ENCODE results near the gene SLC35F1. TPM values are rescaled to one million over a fixed set of nuclear protein-coding genes. Genes with fewer than 3 reads are reported as not detected.

The SLC35F1 gene
- total RNA-seq, 1 experiment from 2014 or later, result 0.15 TPM

DNA sequence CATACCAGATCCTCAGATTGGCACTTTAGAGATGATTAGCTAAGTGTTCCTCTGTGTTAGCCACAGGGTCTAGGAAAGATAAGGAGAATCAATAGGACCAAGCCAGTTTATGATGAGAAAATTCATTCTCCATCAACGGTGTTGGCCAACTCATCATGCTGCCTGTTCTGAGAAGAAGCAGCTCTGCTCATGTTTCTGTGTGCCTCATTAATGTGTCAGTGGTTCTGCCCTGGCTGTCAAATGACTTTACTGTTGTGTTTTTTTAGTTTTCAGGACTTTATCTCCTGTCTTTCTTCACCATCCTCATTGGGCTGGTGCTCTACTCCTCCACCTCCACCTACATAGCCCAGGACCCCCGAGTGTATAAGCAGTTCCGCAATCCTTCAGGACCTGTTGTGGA is 406.7 kb downstream of the SLC35F1 start:
- DNase-seq (ENCODE audit: low spot score), result no peak

DNA sequence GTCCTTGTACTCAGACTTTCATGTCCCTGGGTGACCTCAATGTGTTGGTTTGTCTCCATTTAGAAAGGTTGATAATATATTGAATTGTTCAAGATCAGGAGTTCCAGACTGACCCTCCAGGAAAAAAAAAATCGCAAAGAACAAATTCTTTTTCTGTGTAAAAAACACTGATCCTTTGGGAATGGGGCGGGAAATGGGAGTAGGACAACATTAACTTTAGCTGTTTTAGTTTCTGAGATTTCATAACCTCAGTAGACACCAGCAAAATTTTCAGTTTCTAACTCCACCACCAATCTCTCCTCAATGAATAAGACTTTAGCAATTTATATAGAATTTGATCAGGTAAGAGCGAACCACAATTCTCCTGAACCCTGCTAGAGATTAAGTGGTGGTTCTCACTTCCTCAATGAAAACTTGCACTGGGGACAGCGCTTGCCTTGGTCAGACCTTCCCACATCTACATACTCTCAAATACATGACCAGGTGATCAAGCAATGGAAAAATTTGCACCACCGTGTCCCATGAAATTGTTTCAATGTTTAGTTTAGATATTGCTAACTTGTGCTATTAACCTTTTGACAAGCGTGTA is 409.8 kb downstream of the SLC35F1 start:
- DNase-seq (ENCODE audit: low spot score), result no peak

DNA sequence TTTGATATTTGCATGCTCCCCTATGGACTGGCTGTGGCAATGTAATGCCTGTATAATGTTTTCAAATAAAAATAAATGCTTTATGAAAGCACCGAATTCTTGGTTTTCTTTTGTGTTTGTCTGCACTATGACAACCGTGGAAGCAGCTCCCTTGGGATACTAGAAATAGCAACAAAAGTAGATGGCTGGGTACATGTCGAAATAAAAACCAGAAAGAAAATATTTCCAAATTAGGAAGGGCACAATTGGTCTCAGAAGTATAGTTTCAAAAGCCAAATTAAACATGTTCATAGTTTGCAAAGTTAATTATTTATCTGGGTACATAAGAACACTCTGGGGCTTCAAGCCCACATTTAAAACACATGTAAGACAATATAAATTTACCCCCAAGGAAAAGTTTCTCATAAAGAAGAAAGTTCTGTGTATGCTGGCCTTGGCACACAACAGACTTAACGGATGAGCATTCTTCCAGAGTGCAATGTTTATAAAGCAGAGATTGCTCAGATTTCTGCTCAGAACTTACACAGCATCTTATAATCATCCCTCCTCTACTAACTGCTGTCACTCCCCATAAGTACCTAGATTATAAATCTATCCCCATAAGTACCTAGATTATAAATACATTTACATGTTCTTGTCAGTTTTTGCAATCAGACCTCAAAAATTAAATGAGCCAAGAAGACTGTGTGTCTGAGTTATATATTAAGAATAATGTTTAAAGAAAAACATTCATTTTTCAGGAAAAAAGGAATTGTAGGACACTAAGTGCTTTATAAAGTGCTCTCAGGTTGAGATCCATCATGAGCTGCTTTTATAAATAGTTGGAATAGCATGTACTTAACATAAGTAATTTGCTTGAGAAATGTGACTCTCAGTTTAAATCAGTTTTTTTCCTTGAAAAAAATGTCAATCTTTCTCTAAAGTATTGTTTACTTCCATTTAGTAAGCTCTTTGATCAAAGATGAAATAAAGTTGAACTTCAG is 410.8 kb downstream of the SLC35F1 start:
- DNase-seq (ENCODE audit: low spot score), result no peak

DNA sequence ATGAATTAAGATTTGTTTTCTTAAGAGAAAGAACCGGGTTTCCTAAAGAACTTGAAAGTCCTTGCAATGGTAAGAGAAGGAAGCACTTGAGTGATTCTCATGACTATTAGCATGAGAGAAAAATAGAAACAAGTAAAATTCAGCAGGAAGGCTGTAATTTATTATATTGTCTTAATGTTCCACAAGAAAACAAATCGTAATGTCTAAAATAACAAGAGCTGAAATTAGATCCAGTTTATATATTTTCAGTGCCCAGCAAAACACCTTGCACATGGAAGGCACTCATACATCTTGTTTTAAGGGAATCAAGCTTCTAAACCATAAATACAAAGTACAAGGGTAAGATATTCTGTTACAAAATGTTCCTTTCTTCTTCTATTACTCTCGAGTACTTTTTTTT is 411.6 kb downstream of the SLC35F1 start:
- DNase-seq (ENCODE audit: low spot score), result no peak

DNA sequence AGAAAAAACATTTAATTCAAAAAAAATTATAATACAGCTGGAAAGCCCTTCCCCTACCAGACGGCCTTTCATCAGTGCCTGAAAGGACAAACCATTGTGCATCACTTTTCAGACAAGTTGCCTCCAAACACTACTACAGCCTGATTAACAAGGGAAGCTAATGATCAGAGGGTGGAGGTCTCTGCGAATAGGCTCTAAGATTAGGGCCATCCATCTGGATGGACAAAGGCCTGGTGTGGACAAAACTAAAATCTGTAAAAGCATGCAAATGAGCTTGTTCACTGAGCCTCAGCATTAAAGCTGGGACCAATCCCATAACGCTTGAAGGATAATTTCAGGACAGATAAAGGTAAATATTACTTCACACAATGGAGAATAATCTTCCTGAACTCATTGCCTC is 412.4 kb downstream of the SLC35F1 start:
- no peak for DNase-seq (ENCODE audit: low spot score)

DNA sequence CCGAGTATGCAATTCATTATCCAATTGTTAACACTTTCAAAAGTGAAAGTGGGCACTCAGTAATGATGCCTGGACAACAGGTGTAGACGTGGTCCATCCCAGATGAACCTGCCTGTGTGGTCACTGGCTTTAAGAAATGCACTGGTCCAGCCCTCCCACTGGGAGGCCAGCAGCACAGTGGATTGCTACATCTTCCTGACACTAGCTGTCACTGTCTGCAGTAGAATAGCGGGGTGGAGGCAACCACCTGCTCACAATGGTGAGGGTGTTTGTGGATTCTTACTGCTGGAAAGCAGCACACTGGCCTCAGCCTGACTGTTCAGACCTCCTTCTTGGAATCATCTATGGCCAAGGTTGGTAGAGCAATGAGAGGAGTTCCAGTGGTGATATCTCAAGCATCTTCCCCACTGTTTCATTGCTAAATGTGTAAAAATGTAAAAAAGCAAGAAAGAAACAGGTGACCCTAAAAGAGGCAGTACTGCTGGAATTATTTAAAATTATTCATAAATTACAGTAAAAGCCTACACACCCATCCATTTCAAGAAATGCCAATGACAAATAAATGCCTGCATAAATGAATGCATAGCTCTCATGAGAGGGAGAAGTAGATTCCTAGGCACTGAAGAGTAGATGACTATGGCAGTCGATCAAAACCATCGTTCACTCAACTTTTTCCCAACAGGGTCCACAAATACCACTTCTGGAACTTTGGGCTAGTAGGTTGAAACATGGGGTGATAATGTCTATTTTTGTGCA is 413.0 kb downstream of the SLC35F1 start:
- no peak for DNase-seq (ENCODE audit: low spot score)

DNA sequence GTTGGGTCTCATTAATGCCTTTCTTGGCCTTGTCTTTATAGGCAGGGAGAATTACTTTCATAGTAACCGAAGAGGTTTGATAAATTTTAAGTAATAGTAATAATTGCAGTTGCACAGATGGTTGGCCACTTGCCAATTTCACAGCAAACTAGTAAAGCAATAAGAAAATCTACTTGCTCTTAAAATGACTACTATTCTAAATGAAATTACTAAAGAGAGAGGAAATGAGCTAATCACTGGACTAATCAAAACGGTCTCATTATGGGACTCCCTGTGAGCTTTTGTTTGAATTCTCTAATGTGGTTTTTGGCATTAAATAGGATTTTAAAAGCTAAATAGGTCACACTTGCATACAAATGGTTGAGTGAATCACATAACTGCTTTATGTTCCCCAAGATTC is 413.6 kb downstream of the SLC35F1 start:
- no peak for DNase-seq (ENCODE audit: low spot score)

DNA sequence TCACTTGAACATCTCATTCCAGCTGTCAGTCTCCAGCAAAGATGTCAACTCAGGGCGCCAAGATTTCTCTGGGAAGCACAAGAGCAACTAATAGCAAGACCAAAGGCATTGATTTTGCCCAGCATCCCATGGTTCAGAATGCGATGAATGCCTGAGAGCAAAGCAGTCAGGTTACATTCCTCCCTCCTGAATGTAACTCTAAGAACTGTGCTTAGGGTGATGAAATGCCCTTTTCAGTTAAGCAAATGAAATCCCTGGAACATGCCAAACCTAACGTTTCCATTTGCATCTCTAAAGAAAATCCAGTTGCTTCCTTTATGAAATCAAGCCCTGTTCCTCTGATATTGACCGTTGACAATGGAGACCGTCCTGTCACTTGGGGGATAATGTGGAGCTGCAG is 417.1 kb downstream of the SLC35F1 start:
- no peak for DNase-seq (ENCODE audit: low spot score)

DNA sequence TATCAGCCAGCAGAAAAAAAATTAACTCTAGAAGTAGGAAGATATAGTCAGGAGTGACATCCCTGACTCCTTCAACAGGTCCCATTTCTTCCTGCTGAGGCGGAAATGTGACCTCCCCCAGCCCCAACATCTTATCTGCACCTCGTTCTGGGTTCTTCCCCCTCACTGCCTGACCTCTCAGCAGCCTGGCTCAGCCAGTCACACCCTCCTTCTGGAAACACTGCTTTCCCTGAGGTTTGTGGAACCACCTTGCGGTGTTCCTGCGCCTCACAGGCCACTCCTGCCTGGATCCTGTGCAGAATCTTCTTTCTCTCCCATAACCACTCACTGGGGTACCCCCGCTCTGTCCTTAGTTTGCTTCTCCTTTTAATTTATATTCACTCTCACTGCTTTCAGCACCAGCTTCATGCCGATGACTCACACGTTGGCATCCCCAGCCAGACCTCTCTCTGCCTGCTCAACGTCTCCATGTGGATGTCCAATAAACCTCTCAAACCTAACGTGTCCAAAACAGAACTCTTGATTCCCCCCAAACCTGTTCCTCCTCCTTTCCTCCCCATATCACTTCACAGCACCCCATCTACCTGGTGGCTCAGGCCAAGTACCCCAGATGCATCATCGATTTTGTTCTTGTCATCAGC is 418.3 kb downstream of the SLC35F1 start:
- DNase-seq (ENCODE audit: low spot score), result peak; percentile 11

DNA sequence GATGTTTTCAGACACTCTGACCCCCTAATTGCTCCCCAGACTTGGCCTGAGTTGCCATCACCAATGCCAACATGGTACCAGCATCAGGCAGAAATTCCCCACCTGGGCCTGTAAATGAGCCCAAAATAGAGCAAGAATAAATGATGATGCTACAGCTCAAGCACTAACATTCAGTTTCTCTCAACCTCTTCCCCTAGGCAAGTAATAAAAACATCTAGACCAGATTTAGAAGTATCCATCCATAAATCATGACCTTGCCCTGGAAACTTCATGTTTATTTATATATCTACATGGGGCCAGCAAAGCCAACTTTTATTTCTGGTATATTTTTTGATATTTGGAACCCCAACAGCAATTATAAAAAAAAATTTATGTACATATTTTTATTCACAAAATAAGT is 419.6 kb downstream of the SLC35F1 start:
- DNase-seq (ENCODE audit: low spot score), result no peak

DNA sequence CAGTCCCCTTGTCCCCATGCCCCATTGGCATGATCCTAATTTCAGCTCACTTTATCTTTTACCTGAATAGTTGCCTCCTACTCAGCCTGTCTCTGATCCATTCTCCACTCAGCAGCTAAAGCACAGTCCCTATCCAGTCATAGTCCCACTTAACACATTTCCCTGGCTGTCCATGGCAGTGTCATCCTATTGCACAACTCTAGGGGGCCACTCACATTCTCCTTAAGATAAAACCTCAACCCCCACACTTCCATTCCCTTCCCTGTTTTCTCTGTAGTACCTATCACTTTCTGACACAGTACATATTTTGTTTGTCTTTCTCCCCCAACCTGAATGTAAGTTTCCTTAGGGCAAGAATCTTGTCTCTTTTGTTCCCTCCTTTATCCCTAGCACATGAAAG is 420.2 kb downstream of the SLC35F1 start:
- DNase-seq (ENCODE audit: low spot score), result no peak

DNA sequence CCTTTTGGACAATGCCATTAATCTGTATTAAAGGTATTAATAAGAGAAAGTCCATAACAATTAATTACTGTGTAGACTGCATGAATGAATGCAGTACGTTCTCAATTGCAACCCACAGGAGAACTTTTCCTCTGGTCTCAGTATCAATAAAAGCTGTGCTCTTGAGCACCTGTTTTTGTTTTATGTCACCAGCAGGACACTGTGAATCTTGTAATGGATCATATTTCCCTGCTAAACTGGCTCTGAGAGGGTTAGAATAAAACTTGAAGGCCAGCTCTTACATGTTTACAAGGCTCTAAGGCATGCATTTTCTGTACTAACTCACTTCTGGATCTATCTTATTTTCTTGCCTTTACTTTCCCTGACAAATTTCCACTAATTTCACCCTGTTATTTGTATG is 426.7 kb downstream of the SLC35F1 start:
- no peak for DNase-seq (ENCODE audit: low spot score)

DNA sequence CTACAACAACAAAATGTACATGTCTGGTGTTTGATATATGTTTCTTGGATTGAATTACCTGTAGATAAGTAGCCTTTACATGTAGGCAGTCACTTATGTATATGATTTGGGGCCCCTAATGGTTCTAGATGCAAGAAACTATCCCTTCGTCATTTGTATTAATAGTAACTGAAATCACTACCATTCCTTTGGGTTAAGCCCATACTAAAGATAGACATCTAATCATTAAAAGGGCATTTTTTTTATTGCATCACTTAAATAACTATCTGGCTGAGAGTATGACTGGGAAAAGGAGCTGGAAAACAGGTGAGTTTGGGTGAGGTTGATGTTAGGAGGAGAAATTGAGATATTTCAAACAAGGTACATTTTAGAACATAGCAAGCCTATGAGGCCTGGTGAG is 427.6 kb downstream of the SLC35F1 start:
- DNase-seq (ENCODE audit: low spot score), result no peak

DNA sequence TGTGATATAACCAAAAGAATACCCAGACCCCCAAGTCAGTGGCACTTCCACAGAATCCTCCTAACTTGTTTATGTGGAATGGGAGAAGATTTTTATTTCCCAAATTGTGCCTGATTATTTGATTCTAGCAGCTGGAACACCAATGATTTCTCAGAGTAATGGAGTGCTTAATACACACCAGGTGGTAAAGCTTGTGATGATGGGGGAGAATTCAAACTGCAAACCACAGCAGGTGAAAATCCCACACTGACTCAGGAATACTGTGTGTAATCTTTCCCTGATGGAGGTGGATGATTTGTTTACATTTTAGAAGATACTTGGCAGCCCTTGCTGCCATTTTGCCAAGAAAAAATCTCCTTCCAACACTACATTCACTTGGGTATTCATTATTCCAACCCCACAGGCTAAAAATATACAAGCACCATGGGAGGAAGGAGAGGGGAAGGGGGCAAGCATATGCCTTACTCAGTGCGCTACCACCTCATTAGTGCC is 428.3 kb downstream of the SLC35F1 start:
- DNase-seq (ENCODE audit: low spot score), result no peak

DNA sequence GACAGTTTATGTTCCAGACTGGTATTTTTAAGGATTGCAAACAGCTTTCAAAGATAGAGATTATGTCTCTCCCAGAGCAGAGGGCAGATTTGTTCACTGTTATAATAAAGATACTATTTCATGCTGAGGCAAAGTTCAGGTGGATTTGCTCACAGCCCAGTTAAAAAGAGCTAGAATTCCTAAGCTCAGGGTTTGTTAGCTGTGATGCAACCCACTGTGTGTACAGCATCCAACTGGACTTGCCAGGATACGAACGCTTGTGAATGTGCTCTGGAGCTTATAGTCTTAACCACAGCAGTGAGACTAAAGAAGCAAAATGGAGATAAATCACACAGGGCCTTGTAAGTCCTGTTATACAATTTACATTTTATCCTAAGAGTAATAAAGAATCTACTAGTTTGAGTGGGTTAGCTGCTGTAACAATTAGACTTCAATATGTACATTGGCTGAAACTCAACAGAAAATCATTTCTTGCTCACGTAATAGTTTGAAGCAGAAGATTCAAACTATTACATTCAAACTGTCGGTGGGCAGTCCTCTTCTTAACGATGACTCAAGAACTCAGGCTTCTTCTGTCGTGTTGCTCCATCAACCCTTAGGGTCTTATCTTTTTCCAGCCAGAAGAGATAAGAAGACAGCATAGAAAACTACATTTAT is 437.1 kb downstream of the SLC35F1 start:
- DNase-seq (ENCODE audit: low spot score), result no peak

DNA sequence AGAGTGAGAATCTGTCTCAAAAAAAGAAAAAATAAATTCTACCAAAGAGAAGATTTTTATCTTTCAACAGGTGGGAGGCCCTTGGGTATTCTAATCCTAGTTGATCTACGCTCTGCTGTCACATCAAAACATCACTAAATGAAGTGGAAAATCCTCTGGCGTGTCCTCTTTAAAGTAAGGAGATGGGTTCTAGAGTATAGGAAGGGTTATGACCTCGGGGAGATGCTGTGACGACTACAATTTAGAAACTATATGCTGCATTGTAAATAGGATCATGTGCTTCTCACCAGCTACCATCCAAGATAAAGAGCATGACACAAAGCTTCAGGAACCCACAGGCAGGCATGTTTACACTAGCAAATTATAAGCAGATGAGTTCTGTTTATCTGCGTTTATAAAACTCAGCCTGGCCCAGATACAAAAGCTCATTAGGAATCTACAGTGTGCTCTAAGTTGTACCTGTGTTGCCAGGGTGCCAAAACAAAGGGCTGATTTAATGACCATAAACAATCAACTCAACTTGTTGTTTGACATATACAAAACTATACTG is 443.9 kb downstream of the SLC35F1 start:
- DNase-seq (ENCODE audit: low spot score), result peak; percentile 12

DNA sequence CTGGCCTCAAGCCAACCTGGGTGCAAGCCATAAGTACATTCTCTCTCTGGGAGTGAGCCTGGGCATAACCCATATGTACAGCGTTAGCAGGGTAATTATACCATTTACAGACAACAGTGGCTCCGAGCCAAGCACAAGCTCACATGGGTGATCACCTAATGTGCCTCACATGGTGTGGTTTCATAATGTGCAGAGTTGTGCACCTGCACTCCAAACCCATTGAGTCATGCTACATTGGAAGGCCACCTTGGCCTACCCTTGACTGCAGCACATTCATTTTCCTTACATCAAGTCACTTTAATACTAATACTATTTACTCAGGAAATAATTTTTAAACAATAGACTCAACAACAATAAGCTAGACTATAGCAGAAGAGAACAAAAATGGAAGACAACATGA is 446.5 kb downstream of the SLC35F1 start:
- DNase-seq (ENCODE audit: low spot score), result no peak

DNA sequence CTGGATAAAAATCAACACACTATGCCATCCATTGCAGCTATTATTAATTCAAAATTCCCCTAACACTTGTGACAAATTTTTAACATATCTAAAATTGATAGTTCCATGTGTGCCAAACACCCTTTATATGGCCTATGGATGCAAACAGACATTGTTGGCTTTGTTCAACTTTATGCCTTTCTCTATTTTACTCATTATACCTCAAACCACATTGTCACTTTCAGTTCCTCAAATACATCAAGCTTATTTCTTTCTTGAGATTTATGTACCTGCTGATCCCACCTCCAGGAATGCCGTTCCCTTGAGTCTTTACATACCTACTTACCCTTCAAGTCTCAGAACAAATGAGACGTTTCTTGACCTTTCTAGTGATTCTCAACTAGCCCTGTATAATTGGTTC is 447.6 kb downstream of the SLC35F1 start:
- no peak for DNase-seq (ENCODE audit: low spot score)

DNA sequence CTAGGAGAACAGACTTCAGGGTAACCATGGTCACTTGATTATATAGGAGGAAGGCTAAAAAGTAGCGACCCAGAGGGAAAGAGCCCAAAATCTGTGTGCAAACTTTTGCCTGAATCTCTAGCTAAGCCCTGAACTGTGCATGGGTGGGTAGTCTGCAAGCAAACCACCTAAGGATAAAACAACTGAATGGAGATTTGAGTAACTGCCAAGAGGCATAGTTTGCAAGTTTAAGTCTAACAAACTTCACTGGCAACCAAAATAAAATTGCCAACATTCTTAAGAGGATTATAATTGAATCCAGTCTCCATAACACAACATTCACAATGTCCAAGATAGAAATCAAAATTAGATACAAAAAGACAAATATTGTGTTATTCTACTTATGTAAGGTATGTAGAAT is 449.0 kb downstream of the SLC35F1 start:
- no peak for DNase-seq (ENCODE audit: low spot score)

DNA sequence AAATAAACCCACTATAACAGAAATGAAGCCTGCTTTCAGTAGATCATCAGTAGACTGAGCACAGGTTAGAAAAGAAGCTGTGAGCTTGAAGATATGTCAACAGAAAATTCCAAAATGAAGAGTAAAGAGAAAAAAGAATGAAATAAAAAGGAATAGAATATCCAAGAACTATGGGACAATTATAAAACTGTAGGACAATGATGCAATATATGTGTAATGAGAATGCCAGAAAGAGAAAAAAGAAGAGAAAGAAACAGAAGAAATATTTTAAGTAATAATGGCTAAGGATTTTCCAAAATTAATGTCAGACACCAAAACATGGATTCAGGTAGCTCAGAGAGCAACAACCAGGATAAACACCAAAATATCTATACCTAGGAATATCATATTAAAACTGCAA is 449.6 kb downstream of the SLC35F1 start:
- DNase-seq (ENCODE audit: low spot score), result no peak
